ENCODE results near the gene PAN3. TPM values are rescaled to one million over a fixed set of nuclear protein-coding genes. Genes with fewer than 3 reads are reported as not detected.

PAN3 gene
- total and polyA plus RNA-seq, 7 donors: 5.1 to 43.3 (median 39.2) TPM

GRCh38 chr13:28185256-28185655 is 46.9 kb downstream of the PAN3 start:
- Histone ChIP-seq H3K27ac (no peak overlapping the region), H3K9me3 (no peaks in the 10 kb centered on the region), H3K4me1 (no peaks in the 10 kb centered on the region), H3K4me3 (no peak overlapping the region), H3K27me3 (no peaks in the 10 kb centered on the region), H3K36me3 (no peaks in the 10 kb centered on the region)
- DNase-seq: no peak
- 47 to 55% methylated on average over 2 of the region's 2 CpGs for WGBS, 2 donors
- TF ChIP-seq, protein P1, sequence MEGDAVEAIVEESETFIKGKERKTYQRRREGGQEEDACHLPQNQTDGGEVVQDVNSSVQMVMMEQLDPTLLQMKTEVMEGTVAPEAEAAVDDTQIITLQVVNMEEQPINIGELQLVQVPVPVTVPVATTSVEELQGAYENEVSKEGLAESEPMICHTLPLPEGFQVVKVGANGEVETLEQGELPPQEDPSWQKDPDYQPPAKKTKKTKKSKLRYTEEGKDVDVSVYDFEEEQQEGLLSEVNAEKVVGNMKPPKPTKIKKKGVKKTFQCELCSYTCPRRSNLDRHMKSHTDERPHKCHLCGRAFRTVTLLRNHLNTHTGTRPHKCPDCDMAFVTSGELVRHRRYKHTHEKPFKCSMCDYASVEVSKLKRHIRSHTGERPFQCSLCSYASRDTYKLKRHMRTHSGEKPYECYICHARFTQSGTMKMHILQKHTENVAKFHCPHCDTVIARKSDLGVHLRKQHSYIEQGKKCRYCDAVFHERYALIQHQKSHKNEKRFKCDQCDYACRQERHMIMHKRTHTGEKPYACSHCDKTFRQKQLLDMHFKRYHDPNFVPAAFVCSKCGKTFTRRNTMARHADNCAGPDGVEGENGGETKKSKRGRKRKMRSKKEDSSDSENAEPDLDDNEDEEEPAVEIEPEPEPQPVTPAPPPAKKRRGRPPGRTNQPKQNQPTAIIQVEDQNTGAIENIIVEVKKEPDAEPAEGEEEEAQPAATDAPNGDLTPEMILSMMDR (IDR thresholded peaks at IDR 0.05): no peak
- TF ChIP-seq POLR2AphosphoS5 (IDR thresholded peaks at IDR 0.05): no peak
- no peak for TF ChIP-seq POLR2A (IDR thresholded peaks at IDR 0.05)
- no peak for TF ChIP-seq EP300 (IDR thresholded peaks at IDR 0.05)
- intact Hi-C loops (cut with DNase I): no loop called here

DNA sequence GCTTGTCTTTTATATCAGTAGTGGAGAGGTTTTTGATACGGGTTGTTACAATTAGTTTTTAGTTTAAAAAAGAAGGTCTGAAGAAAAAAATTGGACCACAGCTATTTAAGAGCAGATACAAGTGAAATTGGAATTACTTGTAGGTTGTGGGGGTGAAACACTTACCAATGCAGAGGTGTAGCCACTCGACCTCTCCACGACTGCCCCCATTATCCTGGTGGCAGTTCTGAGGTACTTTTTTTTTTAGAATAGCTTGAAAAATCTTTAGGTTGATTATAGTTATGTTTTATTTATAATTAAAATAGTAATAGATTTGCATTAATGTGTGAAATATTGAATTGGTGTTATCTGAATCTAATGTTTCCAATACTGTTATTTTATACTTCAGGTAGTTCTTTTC is 60.7 kb downstream of the PAN3 start:
- no peaks in the 10 kb centered on the region for H3K9me3 ChIP-seq
- DNase-seq: no peak
- no peaks in the 10 kb centered on the region for H3K27me3 ChIP-seq
- 94 to 95% methylated on average over 3 of the region's 3 CpGs for WGBS, 2 donors
- no peaks in the 10 kb centered on the region for H3K4me1 ChIP-seq
- no peak for TF ChIP-seq POLR2A (IDR thresholded peaks at IDR 0.05)
- TF ChIP-seq POLR2AphosphoS5 (IDR thresholded peaks at IDR 0.05): no peak
- TF ChIP-seq, protein P1 (IDR thresholded peaks at IDR 0.05): no peak
- no peak for TF ChIP-seq EP300 (IDR thresholded peaks at IDR 0.05)
- no peak overlapping the region for H3K4me3 ChIP-seq
- intact Hi-C loops (cut with DNase I): no loop called here
- H3K27ac ChIP-seq: no peak overlapping the region
- H3K36me3 ChIP-seq: peaks cover 0 to 52% (median 2%) of the 10 kb centered on the region in 4 donors

DNA sequence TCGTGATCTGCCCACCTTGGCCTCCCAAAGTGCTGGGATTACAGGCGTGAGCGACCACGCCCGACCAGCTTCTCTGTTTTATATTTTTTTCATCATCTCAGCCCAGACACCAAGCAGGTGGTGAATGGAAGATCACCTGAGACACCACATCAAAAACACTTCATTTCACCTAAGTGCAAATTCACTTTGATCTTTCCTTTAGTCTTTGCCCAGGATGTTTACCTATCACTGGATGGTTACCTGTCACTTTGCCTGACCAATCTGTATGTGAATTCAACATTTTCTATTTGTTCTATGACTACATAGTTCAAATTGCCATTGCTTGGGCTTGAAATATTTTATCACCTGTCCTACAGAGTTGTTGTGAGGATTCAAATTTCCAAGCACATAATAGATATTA is 65.7 kb downstream of the PAN3 start:
- Histone ChIP-seq H3K4me1 (no peaks in the 10 kb centered on the region), H3K4me3 (no peak overlapping the region), H3K9me3 (no peaks in the 10 kb centered on the region), H3K36me3 (peaks cover 0 to 33% (median 0%) of the 10 kb centered on the region in 4 donors), H3K27me3 (no peaks in the 10 kb centered on the region), H3K27ac (no peak overlapping the region)
- intact Hi-C loops (cut with DNase I): no loop called here
- no peak for TF ChIP-seq POLR2A (IDR thresholded peaks at IDR 0.05)
- TF ChIP-seq, protein P1 (IDR thresholded peaks at IDR 0.05): no peak
- TF ChIP-seq EP300 (IDR thresholded peaks at IDR 0.05): no peak
- DNase-seq: no peak
- 76 to 83% methylated on average over 5 of the region's 5 CpGs for WGBS, 2 donors

DNA sequence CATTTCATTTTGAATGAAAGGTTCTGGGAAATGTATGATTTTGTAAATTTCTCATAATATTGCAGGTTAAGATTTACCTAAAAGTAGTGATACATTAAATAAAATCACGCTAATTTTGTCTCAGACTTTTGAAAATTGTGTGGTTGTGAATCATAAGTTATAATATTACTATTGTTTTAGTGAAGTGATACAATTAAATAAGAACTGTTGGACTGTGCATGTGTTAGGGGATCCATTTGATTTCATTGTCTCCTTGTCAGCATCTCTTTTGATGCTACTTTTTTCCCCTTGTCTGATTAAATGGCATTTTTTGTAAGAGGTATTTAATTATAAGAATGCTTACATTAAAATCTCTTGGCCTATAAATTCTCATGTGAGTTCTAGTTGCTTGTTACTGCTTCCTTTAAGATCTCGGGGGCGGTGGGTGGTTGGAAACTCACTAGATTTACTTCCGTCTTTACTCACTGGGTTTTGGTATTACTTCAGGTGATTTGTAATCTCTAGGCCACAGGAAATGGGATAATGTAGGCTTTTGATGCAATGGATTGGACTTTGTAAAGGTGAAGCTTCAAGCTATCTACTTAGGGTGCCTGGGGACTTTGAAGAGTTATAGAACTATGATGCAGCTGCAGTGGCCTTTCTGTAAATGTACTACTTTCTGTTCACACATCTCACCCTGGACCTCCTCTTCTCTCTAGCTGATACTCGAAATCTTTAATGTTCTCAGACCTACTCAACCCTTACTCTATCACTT is 66.5 kb downstream of the PAN3 start:
- Histone ChIP-seq H3K27me3 (no peaks in the 10 kb centered on the region), H3K36me3 (peaks cover 0 to 27% (median 0%) of the 10 kb centered on the region in 4 donors), H3K4me1 (no peaks in the 10 kb centered on the region), H3K27ac (no peak overlapping the region), H3K4me3 (no peak overlapping the region), H3K9me3 (no peaks in the 10 kb centered on the region)
- TF ChIP-seq POLR2A (IDR thresholded peaks at IDR 0.05) (no peak), POLR2AphosphoS5 (IDR thresholded peaks at IDR 0.05) (no peak), EP300 (IDR thresholded peaks at IDR 0.05) (no peak)
- TF ChIP-seq, protein P1 (IDR thresholded peaks at IDR 0.05): no peak
- DNase-seq: no peak
- intact Hi-C loops (cut with DNase I): no loop called here
- 87 to 91% methylated on average over 5 of the region's 5 CpGs for WGBS, 2 donors

GRCh38 chr13:28218679-28219078 is 80.3 kb downstream of the PAN3 start:
- H3K27ac ChIP-seq: no peak overlapping the region
- no peak for DNase-seq
- 93% methylated on average over 4 of the region's 4 CpGs for WGBS, 2 donors
- H3K4me3 ChIP-seq: no peak overlapping the region
- TF ChIP-seq POLR2AphosphoS5 (IDR thresholded peaks at IDR 0.05) (no peak), POLR2A (IDR thresholded peaks at IDR 0.05) (no peak), EP300 (IDR thresholded peaks at IDR 0.05) (no peak)
- TF ChIP-seq, protein P1 (IDR thresholded peaks at IDR 0.05): no peak
- peaks cover 0 to 21% (median 0%) of the 10 kb centered on the region in 4 donors for H3K36me3 ChIP-seq
- intact Hi-C loops (cut with DNase I): no loop called here
- H3K27me3 ChIP-seq: no peaks in the 10 kb centered on the region
- no peaks in the 10 kb centered on the region for H3K4me1 ChIP-seq
- H3K9me3 ChIP-seq: no peaks in the 10 kb centered on the region

All from sigmoid colon (tissue), 7 donors.